ENCODE measurements around the gene SMARCD1.
"Not testable (repeated sequence)": the region's sequence is repeated elsewhere in the genome, so short reads cannot be mapped to it uniquely, and the experiment has no call there.

Gene SMARCD1

DNA sequence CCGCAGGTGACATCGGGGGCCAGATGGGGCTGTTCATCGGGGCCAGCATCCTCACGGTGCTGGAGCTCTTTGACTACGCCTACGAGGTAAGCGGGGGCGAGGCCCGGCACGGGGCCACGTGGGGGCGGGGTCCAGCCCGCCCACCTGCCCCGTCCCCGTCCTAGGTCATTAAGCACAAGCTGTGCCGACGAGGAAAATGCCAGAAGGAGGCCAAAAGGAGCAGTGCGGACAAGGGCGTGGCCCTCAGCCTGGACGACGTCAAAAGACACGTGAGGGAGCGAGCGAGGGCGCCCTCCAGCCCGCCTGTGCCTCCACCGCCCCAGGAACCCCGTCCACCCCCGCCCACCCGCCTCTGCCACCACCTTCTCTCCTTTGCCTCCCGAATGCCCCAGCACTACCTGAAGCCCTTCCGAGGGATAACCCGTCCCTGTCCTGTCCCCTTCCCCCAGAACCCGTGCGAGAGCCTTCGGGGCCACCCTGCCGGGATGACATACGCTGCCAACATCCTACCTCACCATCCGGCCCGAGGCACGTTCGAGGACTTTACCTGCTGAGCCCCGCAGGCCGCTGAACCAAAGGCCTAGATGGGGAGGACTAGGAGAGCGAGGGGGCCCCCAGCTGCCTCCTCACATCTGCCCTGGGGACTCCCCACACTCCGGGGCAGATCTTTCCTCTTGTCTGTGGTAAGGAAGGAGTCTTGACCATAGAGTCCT lies 3.9 kb upstream of the SMARCD1 start:
- no peak for DNase-seq

DNA sequence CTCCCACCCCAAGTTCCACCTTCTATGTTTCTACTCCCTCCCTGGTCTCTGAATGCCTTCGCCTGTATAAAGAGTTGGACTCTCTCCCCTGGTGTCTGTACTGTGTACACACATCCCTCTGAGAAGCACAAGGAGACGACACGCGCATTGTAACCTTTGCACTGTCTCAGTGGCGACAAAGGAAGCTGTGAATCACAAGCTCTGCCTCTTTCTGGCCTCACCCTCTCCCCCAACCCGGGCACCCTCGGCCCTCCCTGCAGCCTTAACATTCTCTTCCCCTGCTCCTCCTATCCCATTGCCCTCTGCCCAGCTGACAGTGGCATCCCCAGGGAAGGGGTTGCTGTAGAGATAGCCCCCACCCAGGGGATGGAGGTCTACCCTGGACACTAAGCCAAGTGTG lies 2.5 kb upstream of the SMARCD1 start:
- no peak for DNase-seq

DNA sequence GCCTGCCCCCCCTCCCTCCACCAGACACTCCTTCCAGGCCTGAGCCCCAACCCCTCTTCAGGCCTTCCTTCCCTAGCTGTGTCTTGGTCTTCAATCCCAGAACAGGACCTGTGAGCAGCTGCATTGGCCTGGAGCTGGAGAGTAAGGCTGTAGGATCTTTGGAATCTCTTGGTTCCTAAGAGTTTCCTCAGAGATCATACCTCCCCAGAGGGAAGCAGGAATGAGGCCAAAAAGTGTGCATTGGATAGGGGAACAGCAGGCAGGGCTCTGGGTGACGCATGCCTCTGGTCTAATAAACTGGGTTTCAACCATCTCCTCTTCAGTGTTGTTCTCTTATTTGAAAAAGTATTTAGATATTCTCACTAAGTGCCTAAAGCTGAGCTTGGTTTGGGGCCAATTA lies 1.8 kb upstream of the SMARCD1 start:
- DNase-seq: no peak

DNA sequence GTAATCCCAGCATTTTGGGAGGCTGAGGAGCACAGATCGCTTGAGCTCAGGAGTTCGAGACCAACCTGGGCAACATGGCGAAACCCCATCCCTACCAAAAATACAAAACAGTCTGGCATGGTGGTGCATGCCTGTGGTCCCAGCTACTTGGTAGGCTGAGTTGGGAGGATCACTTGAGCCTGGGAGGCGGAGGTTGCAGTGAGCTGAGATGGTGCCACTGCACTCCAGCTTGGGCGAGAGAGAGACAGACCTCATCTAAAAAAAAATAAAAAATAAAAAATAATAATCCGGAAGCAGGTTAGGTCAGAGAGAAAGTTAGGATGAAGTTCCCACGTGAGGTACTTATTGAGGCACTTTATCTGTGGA lies 750 bp upstream of the SMARCD1 start:
- DNase-seq: not testable (repeated sequence)

- DNase-seq: no peak
Observed at GRCh38 chr12:50085615-50086072, 502 bp downstream of the SMARCD1 start.

DNA sequence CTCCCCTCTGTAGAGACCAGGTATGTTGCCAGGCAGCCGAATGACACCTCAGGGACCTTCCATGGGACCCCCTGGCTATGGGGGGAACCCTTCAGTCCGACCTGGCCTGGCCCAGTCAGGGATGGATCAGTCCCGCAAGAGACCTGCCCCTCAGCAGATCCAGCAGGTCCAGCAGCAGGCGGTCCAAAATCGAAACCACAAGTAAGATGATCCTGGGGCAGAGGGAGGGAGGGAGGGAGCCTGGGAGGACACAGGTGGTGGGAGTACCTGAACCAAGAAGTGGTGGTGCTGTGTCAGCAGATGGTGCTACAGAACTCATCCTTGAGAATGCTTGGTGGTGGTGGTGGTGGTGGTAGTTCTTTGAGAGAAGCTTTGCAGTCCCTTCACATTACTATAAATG lies 1.0 kb downstream of the SMARCD1 start:
- no peak for DNase-seq

DNA sequence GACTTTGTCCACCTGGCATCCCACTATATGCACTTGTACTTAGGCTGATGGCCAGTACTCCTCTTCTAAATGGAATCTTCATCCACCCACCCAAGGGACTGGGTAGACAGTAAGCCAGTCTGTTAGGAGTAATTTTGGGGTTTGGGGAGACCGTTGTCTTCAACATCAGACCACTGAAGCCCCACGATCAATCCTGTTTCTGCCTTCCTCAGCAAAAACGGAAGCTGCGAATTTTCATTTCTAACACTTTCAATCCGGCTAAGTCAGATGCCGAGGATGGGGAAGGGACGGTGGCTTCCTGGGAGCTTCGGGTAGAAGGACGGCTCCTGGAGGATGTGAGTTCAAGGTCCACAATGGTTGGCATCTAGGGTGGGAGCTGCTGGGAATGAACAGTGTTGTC lies 2.0 kb downstream of the SMARCD1 start:
- DNase-seq: no peak

DNA sequence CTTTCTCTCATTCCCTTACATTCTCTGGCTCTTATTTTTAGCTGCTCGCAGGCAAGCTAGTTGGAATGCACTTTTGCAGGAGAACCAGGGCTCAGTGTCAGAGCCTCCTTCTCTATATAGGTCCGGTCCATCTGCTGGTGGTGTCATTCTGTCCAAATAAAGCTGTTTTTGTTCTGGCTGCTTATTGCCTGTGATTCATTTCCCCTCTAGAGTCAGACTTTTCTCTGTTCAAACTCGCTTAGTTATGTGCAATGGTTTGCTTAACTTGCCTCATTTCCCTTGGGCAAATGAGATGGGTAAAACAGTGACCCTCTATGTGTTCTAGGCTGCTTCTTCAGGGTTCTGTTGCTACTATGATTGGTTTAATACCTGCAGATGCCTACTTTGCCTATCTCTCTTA lies 2.9 kb downstream of the SMARCD1 start:
- DNase-seq: no peak

GRCh38 chr12:50088577-50089335 lies 3.6 kb downstream of the SMARCD1 start:
- DNase-seq: peak; percentile 40

GRCh38 chr12:50089730-50090129 lies 4.6 kb downstream of the SMARCD1 start:
- DNase-seq: no peak

GRCh38 chr12:50090391-50090790 lies 5.2 kb downstream of the SMARCD1 start:
- no peak for DNase-seq

GRCh38 chr12:50097952-50098351 lies 12.8 kb downstream of the SMARCD1 start:
- DNase-seq: no peak

DNA sequence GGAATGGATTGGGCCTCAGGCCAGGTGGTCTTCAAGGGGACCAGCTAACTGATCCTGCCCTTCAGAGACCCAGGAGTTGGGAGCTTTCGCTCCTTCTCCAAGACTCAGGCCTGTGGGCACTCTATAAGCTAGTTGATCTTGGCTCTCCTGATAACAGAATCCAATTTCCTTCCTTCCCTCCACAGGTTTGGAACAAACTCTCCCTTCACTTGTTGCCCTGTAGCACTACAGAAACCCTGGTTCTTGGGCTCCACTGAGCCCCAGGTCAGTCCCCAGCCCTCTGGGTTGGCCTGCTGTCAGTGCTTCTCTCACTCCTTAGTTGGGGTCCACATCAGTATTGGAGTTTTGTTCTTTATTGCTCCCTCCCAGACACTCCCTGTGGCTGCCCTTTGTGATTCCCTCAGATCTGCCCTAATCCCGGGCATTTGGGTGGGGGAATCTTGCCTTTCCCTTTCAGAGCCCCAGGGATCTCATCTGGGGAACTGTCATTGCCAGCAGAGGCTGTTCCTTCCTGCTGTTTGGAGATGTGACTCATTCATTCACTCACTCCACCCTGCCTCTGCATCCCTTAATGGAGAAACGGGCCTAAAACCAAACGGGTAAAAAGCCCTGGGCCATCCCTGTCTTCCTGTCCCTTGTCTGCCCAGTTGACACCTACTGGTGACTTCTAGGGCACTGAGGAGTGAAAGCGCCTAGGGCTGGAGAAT lies 14.3 kb downstream of the SMARCD1 start:
- no peak for DNase-seq

DNA sequence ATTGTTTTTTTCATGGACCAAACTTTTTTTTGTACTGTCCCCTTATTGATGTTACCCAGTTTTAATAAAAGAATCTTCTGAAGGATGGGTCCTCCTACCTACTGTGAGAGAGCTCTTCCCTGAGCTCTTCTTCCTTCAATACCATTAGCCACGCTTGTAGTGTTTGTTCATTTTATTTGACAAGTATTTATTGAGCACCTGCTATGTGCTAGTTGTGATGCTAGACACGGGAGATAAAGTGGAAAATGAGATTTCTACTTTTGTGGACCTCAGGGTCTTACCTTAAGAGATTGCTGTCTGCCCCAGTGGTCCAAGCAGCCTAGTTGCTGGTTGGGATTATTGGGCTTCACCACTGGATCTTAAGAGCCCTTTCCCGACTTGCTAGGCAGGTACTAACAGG lies 15.4 kb downstream of the SMARCD1 start:
- DNase-seq: no peak

GRCh38 chr12:50101663-50102062 lies 16.5 kb downstream of the SMARCD1 start:
- DNase-seq: no peak

DNA sequence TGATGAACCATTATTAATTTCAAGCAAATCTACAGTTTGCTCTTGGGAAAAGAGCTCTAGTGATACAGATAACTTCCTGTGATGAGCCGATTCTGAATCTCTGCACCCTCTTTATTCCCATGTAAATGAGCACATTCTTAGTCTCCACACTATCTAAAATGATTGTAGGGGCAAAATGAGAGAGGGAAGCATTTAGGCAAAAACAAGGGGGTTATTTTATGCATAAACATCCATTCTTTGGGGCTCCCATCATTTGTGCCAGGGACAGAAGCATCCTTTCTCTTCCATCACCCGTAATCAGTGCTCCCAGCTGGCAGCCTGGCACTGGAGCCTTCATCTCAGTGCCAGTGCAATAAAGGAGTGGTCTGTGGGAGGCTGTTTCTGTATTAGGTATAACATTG lies 17.0 kb downstream of the SMARCD1 start:
- no peak for DNase-seq

DNA sequence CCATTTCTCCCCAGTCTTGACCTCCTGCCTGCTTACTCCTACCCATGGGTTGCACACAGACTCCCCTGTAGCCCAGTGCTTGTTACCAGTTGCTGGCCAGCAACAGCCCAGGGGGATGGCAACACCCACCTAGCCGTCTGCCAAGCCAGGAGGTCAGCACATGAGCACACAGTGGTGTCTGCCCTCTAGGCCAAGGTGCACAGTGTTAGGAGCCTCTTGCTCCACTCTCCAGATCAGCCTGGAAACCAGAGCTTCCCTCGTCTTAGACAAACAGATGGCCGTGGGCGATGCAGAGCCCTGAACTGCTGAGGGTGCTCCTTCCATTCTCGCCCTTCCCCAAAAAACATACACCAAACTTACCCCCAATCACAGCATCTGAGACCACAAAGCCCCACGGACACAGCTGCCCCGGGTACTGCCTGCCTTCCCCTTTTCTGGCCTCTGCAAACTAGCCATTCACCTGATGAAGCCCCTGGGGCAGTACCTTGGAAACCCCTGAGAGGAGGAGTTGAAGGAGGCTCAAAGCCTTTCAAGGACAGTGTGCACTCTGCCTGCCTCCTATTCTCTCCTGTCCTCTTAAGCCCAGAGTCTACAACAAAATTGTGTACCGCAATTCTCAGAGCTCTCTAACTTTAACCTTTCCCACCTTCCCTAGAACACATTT lies 17.6 kb downstream of the SMARCD1 start:
- DNase-seq: no peak

- DNase-seq: no peak
Observed at GRCh38 chr12:50103351-50103750, 18.2 kb downstream of the SMARCD1 start.

- DNase-seq: no peak
Observed at GRCh38 chr12:50103767-50104321, 18.7 kb downstream of the SMARCD1 start, which contains the start of gene GPD1. GPD1 (plus strand) TSS chr12:50104008; CDS start chr12:50104051, 43 bp downstream.

GRCh38 chr12:50104417-50105366 lies 19.6 kb downstream of the SMARCD1 start:
- DNase-seq: no peak

DNA sequence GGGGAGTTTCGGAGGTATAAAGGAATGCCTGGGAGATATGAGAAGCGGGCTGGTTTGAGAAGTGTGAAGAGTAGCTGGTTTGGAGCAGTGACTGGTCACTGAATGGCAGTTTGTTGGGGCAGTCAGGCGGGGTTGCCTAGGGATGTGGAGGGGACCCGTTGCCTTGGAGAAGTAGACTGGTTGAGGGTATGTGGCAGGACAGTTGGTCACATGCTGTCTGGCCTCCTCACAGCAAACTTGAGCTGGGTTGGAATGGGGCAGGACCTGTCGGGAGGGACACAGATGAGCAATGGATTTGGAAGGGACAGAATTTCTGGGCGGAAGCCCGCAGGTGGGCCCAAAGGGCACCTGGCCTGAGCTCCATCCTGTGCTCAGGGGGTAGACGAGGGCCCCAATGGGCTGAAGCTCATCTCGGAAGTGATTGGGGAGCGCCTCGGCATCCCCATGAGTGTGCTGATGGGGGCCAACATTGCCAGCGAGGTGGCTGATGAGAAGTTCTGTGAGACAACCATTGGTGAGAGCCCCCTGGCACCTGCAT lies 20.8 kb downstream of the SMARCD1 start:
- DNase-seq: no peak
